KOPT-K1 (cell line): ENCODE results near the gene FRMD5.

ENCODE experiments used
- H3K27ac ChIP-seq: fragments of 200-600 bp; sonication (generic); 2 replicates; pipeline ENCODE4 v1.5.1; 2016; ENCODE audit warnings: antibody characterized with exemption, mild to moderate bottlenecking, low read depth, low read length; ENCODE audit not compliant: poor library complexity, severe bottlenecking
- H3K36me3 ChIP-seq: fragments of 200-600 bp; sonication (generic); 2 replicates; pipeline ENCODE4 v1.5.1; 2017; ENCODE audit warnings: antibody characterized with exemption, mild to moderate bottlenecking, low read length, moderate library complexity; ENCODE audit not compliant: insufficient read depth
- H3K9me3 ChIP-seq: fragments of 200-600 bp; sonication (generic); 2 replicates; pipeline ENCODE4 v1.5.1; 2017; ENCODE audit warnings: antibody characterized with exemption, low read length, mild to moderate bottlenecking; ENCODE audit not compliant: insufficient read depth, poor library complexity, severe bottlenecking

The FRMD5 gene

DNA sequence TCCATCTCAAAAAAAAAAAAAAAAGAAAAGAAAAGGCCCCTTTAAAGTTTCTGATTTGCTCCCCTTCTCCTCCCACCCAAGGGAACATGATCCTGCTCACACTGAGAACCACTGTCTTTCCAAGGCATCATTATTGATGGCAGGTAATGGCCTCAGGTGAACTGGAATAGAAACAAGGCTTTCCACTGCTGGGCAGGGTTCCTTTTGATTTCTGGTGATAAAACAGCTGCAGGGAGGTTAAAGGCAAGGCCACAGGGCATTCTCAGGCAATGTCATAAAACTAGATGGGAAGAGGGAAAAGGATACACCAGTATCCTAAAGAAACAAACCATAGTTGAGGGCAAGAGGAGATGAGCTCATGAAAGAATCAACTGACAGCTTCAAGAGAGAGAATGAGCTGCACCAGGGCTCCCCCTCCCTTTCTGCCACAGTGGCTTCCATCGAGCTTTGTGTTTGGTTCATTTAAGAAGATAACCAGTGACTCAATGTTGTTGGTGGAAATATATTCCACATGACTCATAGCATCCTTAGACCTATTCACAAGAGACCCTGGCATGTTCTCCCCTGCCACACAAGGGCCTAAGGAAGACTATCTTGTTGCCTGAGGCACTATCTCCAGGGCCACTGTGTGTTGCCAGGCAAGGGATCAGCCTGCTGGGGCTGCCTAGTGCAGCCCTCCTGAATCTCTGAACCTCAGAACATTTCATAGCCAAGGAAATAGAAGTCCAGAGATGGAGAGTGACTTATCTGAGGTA lies 281.9 kb downstream of the FRMD5 start:
- Histone ChIP-seq H3K27ac (no peak overlapping the region), H3K9me3 (no peaks in the 10 kb centered on the region)

DNA sequence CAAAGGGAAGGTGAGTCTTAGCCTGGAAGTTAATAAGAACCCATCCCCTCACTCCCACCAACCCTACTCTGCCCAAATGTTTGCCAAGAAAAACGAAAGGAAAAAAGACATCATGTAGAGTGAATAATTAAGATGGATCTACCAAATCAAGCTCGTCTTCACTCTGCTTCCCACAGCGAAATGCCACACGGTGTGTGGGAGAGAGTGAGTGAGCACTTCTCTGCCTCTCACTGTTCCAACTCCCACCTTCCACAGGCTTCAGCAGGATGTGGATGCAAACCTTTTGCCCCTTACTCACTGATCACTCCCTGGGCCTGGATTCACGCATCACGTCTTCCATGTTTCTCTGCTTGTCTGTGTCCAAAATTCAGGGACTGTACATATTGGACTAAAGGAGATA lies 282.9 kb downstream of the FRMD5 start:
- Histone ChIP-seq H3K36me3 (no peaks in the 10 kb centered on the region), H3K9me3 (no peaks in the 10 kb centered on the region), H3K27ac (no peak overlapping the region)

More for the DNA sequence above, 281.9 kb downstream of the FRMD5 start:
- no peaks in the 10 kb centered on the region for H3K36me3 ChIP-seq

DNA sequence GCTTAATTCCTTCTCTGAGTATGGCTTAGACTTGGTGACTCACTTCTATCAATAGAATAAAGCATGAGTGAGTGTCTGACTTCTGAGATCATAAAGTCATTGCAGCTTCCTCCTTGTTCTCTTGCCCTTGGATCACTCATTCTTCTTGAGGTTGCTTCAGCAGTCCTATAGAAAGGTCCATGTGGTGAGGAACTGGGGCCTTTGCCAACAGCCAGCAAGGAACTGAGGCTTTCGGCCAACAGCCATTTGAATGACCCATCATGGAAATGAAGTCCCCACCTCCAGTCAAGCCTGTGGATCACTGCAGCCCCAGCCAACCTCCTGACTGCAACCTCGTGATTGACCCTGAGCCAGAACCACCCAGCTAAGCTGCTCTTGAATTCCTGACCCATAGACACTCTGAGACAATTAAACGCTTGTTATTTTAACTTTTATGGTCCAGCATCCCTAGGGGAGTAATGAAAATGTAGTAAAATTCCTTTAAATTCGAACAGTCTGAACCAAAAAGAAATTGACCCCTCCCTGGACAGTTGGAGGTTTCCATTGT lies 283.8 kb downstream of the FRMD5 start:
- Histone ChIP-seq H3K27ac (no peak overlapping the region), H3K9me3 (no peaks in the 10 kb centered on the region)

DNA sequence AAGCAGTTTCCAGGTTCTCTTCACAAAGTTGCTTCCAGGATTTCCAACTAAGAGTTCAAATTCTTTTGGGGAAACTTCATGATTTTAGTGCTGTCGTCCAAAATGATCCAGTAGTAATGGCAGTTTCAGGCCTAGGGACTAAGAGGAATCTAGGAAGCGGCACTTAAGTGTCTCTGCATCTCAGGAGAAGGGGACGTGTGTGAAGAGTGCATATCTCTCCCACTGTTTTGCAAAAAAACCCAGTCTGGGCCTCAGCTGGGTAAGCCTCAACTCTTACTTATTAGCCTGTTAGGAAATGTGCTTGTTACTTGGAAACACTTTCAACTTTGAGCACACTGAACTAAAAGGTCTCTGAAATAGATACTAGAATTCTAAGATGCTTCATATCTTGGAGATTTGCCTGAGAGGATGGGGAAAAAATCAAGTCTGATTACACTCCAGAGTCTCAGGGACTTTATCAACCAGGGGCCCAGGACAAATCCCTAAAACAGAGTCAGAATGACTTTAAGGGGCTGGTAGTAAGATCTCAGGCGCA lies 286.5 kb downstream of the FRMD5 start:
- H3K9me3 ChIP-seq = no peaks in the 10 kb centered on the region
- H3K27ac ChIP-seq = no peak overlapping the region
- H3K36me3 ChIP-seq = no peaks in the 10 kb centered on the region

More for the DNA sequence above, 283.8 kb downstream of the FRMD5 start:
- H3K36me3 ChIP-seq = no peaks in the 10 kb centered on the region

DNA sequence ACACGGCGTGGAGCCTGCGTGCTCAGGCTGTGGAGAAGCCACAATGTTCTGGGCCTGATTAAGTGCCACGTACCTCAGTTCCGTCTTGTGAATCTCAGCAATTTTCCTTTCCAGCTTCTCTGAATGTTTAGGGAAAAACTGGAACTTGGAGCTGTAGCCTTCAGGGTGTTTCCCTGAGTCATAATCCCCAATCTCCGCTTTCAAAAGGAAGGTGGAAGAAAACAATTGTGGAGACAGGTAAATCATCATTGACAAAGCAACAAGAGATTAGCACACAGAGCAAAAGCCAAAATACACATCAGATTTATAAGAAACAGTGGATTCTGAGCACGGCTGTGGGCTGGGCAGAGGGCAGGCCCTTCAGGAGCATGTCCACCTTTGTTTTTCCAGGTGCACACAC lies 289.3 kb downstream of the FRMD5 start:
- Histone ChIP-seq H3K9me3 (no peaks in the 10 kb centered on the region), H3K27ac (no peak overlapping the region), H3K36me3 (no peaks in the 10 kb centered on the region)

DNA sequence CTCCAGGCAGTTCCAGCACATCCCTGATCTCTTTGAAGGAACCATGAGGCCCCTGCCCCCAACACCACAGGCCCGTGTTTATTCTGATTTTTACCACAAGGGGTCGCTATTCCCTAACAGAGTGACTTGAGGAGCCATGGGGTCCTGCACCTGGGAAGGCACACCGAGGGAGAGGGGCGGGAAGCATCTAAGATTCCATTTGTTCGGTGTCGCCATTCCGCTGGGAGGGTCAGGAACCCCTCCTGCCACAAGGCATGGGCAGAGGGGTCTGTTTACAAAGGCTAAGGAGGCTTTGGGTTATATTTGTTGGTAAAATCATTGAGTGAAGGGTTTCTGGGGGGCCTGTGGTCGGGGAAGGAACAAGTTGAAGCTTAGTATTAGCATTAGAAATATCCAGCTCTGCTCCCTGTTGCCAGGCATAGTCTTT lies 291.2 kb downstream of the FRMD5 start:
- H3K36me3 ChIP-seq = no peaks in the 10 kb centered on the region
- H3K27ac ChIP-seq = no peak overlapping the region
- no peaks in the 10 kb centered on the region for H3K9me3 ChIP-seq

DNA sequence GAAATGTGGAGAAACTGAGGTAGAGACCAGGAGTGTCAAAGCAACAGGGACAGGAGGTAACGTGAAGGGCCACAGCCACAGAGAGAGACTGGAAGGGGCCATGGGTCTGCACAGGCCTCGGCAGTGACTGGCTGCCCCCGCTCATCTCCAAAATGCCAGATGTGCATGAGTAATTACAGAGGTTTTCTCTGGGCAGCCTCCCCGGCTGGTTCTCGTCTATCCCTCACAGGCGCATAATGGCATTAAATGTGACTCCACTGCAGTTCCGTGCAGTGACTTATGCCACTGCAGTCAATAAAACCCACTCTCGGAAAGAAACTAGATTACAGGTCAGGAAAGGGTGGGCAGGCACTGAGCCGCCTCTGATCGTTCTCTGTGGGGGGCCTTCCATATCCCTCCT lies 293.6 kb downstream of the FRMD5 start:
- no peaks in the 10 kb centered on the region for H3K9me3 ChIP-seq
- H3K27ac ChIP-seq = no peak overlapping the region
- no peaks in the 10 kb centered on the region for H3K36me3 ChIP-seq

DNA sequence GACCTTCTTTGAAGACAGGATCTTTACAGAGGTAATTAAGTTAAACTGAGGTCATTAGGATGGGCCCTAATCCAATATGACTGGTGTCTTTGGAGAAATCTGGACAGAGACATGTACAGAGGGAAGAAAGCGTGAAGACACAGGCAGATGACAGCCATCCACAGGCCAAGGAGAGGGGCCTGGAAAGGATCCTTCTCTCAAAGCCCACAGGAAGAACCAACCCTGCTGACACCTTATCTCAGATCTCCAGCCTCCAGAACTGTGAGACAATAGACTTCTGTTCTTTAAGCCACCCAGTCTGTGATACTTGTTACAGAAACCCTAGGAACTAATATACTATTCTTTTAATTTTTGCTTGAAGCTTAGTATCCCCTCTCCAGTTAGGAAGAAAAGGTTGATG lies 294.1 kb downstream of the FRMD5 start:
- Histone ChIP-seq H3K36me3 (no peaks in the 10 kb centered on the region), H3K9me3 (no peaks in the 10 kb centered on the region), H3K27ac (no peak overlapping the region)

DNA sequence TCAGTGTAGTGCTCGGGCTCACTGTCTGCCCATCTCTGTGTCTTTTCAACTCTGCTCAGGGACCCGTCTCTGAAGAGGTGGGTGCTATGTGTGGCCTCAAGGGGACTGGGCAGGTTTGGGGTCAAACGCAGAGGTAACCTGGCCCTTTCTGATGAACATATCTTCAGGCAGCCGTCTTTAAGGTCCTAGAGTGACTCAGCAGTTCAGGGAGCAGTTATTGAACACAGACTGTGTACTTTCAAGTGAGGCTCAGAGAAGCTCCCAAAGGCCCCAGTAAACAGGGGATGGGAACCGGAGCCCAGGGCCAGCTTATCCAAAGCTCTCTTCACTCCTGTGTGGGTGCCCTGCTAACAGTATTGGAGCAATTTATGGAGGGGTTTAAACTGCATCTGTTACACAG lies 295.1 kb downstream of the FRMD5 start:
- Histone ChIP-seq H3K9me3 (no peaks in the 10 kb centered on the region), H3K36me3 (no peaks in the 10 kb centered on the region), H3K27ac (no peak overlapping the region)

DNA sequence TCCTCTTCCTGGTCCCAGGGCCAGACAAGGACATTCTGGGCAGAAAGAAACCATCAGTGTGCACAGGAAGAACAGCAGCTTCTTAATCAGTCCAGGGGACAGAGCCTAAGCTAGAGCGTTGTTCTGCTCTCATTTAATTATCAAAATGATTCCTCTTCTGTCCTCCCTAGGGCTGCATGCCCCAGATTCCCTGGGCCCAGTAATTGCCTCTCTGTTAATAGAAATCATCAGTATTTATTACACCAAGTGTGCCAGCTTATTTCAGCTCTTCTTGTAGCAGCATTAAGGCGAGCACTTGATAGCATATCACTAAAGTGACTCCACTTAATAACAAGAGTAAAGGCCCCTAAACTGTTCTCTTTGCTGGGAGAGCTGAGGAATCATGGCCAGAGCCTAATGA lies 296.2 kb downstream of the FRMD5 start:
- H3K36me3 ChIP-seq = no peaks in the 10 kb centered on the region
- no peaks in the 10 kb centered on the region for H3K9me3 ChIP-seq
- H3K27ac ChIP-seq = no peak overlapping the region

DNA sequence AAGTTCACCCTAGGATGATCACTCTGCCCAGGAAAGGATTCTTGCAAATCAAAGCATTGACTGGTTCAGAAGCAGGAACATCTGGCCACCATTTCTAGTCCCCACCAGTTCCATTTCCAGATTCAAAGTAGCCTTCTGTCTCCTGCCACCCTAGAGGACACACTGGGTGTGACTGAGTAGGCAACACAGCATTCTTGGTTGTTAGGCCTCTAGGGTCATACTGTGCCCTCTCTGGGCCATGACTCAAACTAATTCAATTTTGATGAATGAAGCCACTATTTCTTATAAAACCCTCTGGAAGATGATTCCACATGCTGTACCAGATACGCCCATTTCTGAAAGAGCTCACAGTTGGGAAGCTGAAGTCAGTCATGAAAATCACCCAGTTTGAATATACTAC lies 298.5 kb downstream of the FRMD5 start:
- Histone ChIP-seq H3K9me3 (no peaks in the 10 kb centered on the region), H3K27ac (no peak overlapping the region), H3K36me3 (peaks cover 9% of the 10 kb centered on the region)

DNA sequence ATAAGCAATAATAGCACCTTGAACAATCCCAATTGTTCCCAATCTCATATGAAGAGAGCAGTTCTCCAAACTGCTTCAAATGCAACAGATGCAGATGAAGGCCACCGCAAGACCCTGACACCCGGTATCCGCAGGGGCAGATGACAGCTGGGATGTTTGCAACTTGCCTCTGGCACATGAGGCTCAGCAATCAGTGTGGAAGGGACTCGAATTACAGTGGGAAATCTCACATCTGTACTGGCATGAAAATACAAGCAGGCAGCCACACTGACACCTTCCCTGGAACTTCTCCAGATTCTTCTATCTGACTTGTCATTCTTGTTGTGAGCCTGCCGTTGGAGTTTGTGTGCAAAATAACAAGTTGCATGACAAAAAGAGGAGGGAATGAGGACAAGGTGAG lies 299.5 kb downstream of the FRMD5 start:
- Histone ChIP-seq H3K36me3 (peaks cover 9% of the 10 kb centered on the region), H3K9me3 (no peaks in the 10 kb centered on the region), H3K27ac (no peak overlapping the region)

DNA sequence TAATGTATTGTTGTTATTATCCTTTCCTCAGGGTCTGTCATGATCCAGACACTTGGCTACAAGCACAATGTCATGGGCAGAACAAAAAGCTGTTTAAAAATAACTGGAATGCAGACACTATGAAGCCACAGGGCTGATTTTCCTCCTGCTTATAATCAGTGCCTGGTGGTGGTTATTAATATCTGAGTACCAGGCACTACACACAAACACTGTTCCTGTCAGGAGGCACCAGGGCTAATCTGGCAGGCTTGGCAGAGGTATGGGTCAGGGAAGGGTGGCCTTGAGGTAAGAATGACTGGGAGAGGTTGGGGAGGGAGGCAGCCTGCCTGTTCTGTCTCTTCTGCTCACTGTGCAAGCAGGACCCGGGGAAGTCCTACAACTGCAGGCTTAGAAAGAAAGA lies 301.1 kb downstream of the FRMD5 start:
- H3K27ac ChIP-seq = no peak overlapping the region
- no peaks in the 10 kb centered on the region for H3K9me3 ChIP-seq
- peaks cover 9% of the 10 kb centered on the region for H3K36me3 ChIP-seq

DNA sequence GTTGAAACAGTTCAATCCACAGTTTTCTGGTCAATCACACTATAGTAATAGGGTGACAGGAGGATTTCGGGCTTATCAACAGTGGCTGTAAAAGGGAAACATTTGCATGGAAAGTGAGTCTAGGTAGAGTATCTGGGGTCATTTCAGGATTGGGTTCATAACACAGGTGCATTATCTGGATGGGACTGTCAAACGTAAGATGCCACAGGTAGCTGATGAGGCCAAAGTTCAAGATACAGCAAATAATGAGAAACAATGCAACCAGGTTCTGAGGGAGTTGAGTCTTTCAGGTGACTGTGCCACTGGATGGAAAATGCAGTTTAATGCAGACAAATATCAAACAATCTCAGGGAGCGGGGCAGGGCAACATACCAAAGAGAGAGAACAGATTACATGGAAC lies 306.0 kb downstream of the FRMD5 start:
- Histone ChIP-seq H3K9me3 (no peaks in the 10 kb centered on the region), H3K36me3 (peaks cover 33% of the 10 kb centered on the region), H3K27ac (no peak overlapping the region)

DNA sequence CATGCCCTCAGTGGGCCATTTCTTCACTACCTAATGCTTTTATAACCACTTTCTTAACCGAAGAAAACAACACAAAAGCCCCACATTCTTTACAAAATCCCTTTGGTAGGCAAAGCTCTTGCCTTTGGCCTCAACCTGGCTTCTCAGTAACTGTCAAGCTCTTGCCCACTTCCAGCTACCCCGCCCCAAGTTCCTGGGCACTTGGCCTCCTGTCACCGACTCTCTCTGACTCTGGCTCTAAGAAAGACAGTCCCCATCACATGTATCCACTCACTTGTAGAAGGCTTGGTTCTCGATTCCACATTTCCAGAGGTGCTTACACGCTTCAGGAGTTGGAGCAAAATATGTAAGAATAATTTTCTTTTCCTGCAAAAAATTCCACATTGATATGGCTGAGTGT lies 307.2 kb downstream of the FRMD5 start:
- H3K36me3 ChIP-seq = peaks cover 44% of the 10 kb centered on the region
- no peaks in the 10 kb centered on the region for H3K9me3 ChIP-seq
- no peak overlapping the region for H3K27ac ChIP-seq

DNA sequence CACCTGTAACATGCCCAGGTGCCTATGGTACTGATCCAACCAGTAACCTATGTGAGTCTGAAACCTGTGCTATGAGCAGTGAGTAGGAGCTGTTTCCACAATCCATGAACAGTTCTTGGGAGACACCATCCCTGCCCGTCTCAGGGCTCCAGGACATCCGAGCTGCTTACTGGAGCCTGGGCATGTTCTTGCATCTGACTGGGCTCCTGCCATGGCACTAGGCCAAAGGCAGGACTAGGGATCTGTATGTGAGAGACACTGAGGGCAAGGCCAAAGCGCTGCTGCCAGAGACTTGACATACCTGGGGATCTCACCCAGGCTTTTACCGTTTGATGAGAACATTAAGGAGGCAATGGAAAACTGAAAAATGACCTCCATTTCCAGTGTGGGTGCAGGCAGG lies 308.5 kb downstream of the FRMD5 start:
- peaks cover 48% of the 10 kb centered on the region for H3K36me3 ChIP-seq
- no peaks in the 10 kb centered on the region for H3K9me3 ChIP-seq
- H3K27ac ChIP-seq = no peak overlapping the region
